ENCODE data around the gene FRYL.
A peak's percentile ranks its signal among the peaks of the same experiment; 100 is the strongest.

Gene FRYL

GRCh38 chr4:48778431-48779094, 1.5 kb downstream of the FRYL start:
- H3K27ac ChIP-seq = no peak overlapping the region; the same call in 1 of the 2 replicates
- H3K9ac ChIP-seq (ENCODE audit: insufficient read length) = peak overlapping the region; percentile 88
- no peaks in the 10 kb centered on the region for H3K36me3 ChIP-seq (ENCODE audit: insufficient read depth, low read length)
- no peak for TF ChIP-seq EZH2 (IDR thresholded peaks at IDR 0.05)
- no peak for TF ChIP-seq FOXP2 (optimal IDR thresholded peaks at IDR 0.05; ENCODE audit: control extremely low read depth, extremely low read length, insufficient read depth)
- peak overlapping the region; percentile 94 for H3K4me3 ChIP-seq
- DNase-seq (ENCODE audit: low read depth, low spot score) = peak; percentile 24
- H3K9me3 ChIP-seq (ENCODE audit: low read depth, low read length) = no peaks in the 10 kb centered on the region

- no peak overlapping the region; the same call in 1 of the 2 replicates for H3K27ac ChIP-seq
These were observed 2.3 kb downstream of the FRYL start for GRCh38 chr4:48777739-48778138.

GRCh38 chr4:48774760-48775710, 5.0 kb downstream of the FRYL start:
- no peak overlapping the region for H3K9ac ChIP-seq (ENCODE audit: insufficient read length)
- H3K27ac ChIP-seq = no peak overlapping the region
- H3K9me3 ChIP-seq (ENCODE audit: low read depth, low read length) = no peaks in the 10 kb centered on the region
- 0 out of 2 replicates have a peak, but pooled peaks cover 7% of the 10 kb centered on the region for H3K36me3 ChIP-seq (ENCODE audit: insufficient read depth, low read length)
- no peak overlapping the region for H3K4me3 ChIP-seq
- TF ChIP-seq FOXP2 (optimal IDR thresholded peaks at IDR 0.05; ENCODE audit: control extremely low read depth, extremely low read length, insufficient read depth) (no peak), EZH2 (IDR thresholded peaks at IDR 0.05) (no peak), POLR2AphosphoS5 (IDR thresholded peaks at IDR 0.05; ENCODE audit: borderline replicate concordance, low read depth, low read length) (no peak)
- DNase-seq (ENCODE audit: low read depth, low spot score) = no peak

More at GRCh38 chr4:48777739-48778138, 2.3 kb downstream of the FRYL start:
- 0 out of 2 replicates have a peak, but pooled peaks cover 2% of the 10 kb centered on the region for H3K36me3 ChIP-seq (ENCODE audit: insufficient read depth, low read length)
- no peaks in the 10 kb centered on the region for H3K9me3 ChIP-seq (ENCODE audit: low read depth, low read length)
- no peak for DNase-seq (ENCODE audit: low read depth, low spot score)
- H3K9ac ChIP-seq (ENCODE audit: insufficient read length) = peak overlapping the region; percentile 88
- H3K4me3 ChIP-seq = peak overlapping the region; percentile 94
- TF ChIP-seq FOXP2 (optimal IDR thresholded peaks at IDR 0.05; ENCODE audit: control extremely low read depth, extremely low read length, insufficient read depth) (no peak), POLR2AphosphoS5 (IDR thresholded peaks at IDR 0.05; ENCODE audit: borderline replicate concordance, low read depth, low read length) (no peak)

- Histone ChIP-seq H3K36me3 (ENCODE audit: insufficient read depth, low read length) (0 out of 2 replicates have a peak, but pooled peaks cover 7% of the 10 kb centered on the region), H3K4me3 (no peak overlapping the region), H3K27ac (no peak overlapping the region), H3K9me3 (ENCODE audit: low read depth, low read length) (no peaks in the 10 kb centered on the region), H3K9ac (ENCODE audit: insufficient read length) (no peak overlapping the region)
- TF ChIP-seq EZH2 (IDR thresholded peaks at IDR 0.05) (no peak), FOXP2 (optimal IDR thresholded peaks at IDR 0.05; ENCODE audit: control extremely low read depth, extremely low read length, insufficient read depth) (no peak)
- DNase-seq (ENCODE audit: low read depth, low spot score) = no peak
These were observed 7.5 kb downstream of the FRYL start for GRCh38 chr4:48772556-48772955.

- H3K9me3 ChIP-seq (ENCODE audit: low read depth, low read length) = no peaks in the 10 kb centered on the region
- 0 out of 2 replicates have a peak, but pooled peaks cover 4% of the 10 kb centered on the region for H3K36me3 ChIP-seq (ENCODE audit: insufficient read depth, low read length)
- H3K27ac ChIP-seq = no peak overlapping the region
- H3K9ac ChIP-seq (ENCODE audit: insufficient read length) = no peak overlapping the region
- no peak for TF ChIP-seq EZH2 (IDR thresholded peaks at IDR 0.05)
- no peak overlapping the region for H3K4me3 ChIP-seq
- DNase-seq (ENCODE audit: low read depth, low spot score) = no peak
These were observed 12.8 kb downstream of the FRYL start for GRCh38 chr4:48767055-48767929.

DNA sequence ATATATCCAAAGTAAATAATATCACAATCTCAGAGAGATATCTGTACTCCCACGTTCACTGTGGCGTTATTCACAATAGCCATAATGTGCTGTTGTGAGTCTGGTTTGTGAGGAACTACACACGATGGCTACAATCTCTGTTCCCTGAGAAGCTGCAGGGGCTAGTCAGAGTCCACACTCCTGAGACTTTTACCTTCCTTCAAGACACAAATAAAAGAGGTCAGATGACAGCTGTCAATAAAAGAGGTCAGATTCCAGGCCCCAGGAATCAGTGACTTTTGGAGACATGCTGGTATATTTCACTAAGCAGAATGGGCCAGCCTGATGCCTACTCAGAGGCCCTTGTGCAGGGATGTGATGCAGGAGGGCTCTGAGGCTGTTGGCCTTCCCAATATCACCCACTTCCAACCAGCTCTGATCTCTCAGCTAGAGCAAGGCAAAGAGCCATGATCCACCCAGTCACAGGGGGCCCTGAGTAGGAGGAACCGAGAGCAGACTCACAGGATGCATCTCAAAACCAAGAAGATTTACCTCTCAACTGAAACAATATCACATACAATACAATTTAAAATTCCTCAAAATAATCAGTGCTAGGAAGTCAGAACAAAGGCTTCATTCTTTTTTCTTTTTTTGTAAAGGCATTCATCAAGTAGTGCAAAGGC, 13.8 kb downstream of the FRYL start:
- TF ChIP-seq FOXP2 (optimal IDR thresholded peaks at IDR 0.05; ENCODE audit: control extremely low read depth, extremely low read length, insufficient read depth) (no peak), POLR2AphosphoS5 (IDR thresholded peaks at IDR 0.05; ENCODE audit: borderline replicate concordance, low read depth, low read length) (no peak), EZH2 (IDR thresholded peaks at IDR 0.05) (no peak)
- DNase-seq (ENCODE audit: low read depth, low spot score) = no peak
- H3K36me3 ChIP-seq (ENCODE audit: insufficient read depth, low read length) = 0 out of 2 replicates have a peak, but pooled peaks cover 2% of the 10 kb centered on the region
- no peak overlapping the region for H3K4me3 ChIP-seq
- no peak overlapping the region for H3K27ac ChIP-seq
- no peaks in the 10 kb centered on the region for H3K9me3 ChIP-seq (ENCODE audit: low read depth, low read length)
- H3K9ac ChIP-seq (ENCODE audit: insufficient read length) = no peak overlapping the region

DNA sequence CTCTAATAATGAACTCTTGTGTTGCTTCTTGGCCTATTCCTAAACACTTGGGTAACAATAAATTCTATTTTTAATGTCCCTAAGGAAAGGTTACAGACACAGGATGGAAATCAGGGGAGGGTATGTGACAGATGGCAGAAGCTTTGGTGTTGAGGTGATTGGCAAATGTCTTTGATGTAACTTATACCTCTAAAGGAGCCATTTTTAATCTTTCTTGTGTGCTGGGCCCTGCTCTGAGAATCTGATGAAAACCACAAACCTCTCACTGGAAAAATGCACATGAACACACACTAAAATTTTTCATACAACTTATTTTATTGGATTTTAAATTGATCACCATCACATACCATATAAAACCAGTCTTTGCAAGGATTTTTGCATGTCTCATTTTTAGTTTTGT, 17.7 kb downstream of the FRYL start:
- no peak for DNase-seq (ENCODE audit: low read depth, low spot score)
- TF ChIP-seq EZH2 (IDR thresholded peaks at IDR 0.05) (no peak), POLR2AphosphoS5 (IDR thresholded peaks at IDR 0.05; ENCODE audit: borderline replicate concordance, low read depth, low read length) (no peak), FOXP2 (optimal IDR thresholded peaks at IDR 0.05; ENCODE audit: control extremely low read depth, extremely low read length, insufficient read depth) (no peak)
- H3K36me3 ChIP-seq (ENCODE audit: insufficient read depth, low read length) = no peaks in the 10 kb centered on the region
- H3K9me3 ChIP-seq (ENCODE audit: low read depth, low read length) = no peaks in the 10 kb centered on the region
- H3K27ac ChIP-seq = no peak overlapping the region
- H3K4me3 ChIP-seq = no peak overlapping the region
- H3K9ac ChIP-seq (ENCODE audit: insufficient read length) = no peak overlapping the region

Measured in SK-N-MC (cell line).